Activated CD8-positive, alpha-beta memory T cell treated with anti-CD3 and anti-CD28 coated beads for 1 hour (primary cell): Measurements from ENCODE around the gene MYZAP.

Experiments used
- DNase-seq, 2 donors: peaks; one replicate each; pipeline ENCODE4 v3.0.0-alpha.2; 2020; ENCODE audit warnings: low read depth in 1 of 2; ENCODE audit errors: extremely low read depth in 1 of 2

The MYZAP gene

GRCh38 chr15:57692709-57693108, 101.0 kb downstream of the MYZAP start:
- DNase-seq, result no peak

GRCh38 chr15:57694279-57694678, 102.6 kb downstream of the MYZAP start:
- DNase-seq, result no peak

- DNase-seq, result no peak
Observed at GRCh38 chr15:57696146-57696545, 104.4 kb downstream of the MYZAP start.

- DNase-seq, result no peak
Observed at GRCh38 chr15:57697588-57697987, 105.9 kb downstream of the MYZAP start.

GRCh38 chr15:57698243-57698642, 106.5 kb downstream of the MYZAP start:
- no peak for DNase-seq

- no peak for DNase-seq
Observed at GRCh38 chr15:57698991-57699390, 107.3 kb downstream of the MYZAP start.

GRCh38 chr15:57703387-57703786, 111.7 kb downstream of the MYZAP start:
- no peak for DNase-seq

- no peak for DNase-seq
Observed at GRCh38 chr15:57704441-57704840, 112.7 kb downstream of the MYZAP start.

GRCh38 chr15:57705746-57706404, 114.2 kb downstream of the MYZAP start:
- no peak for DNase-seq

- peak; percentile 76 to 77 for DNase-seq
Observed at GRCh38 chr15:57706405-57707209, 114.9 kb downstream of the MYZAP start, which contains the start of gene POLR2M. Gene POLR2M (plus strand): TSS chr15:57706714. CDS start chr15:57706843, 129 bp downstream.

- DNase-seq, result no peak
Observed at GRCh38 chr15:57708047-57708446, 116.3 kb downstream of the MYZAP start.

GRCh38 chr15:57718309-57718708, 126.6 kb downstream of the MYZAP start:
- no peak for DNase-seq

GRCh38 chr15:57720867-57721266, 129.2 kb downstream of the MYZAP start:
- DNase-seq, result no peak

- DNase-seq, result no peak
Observed at GRCh38 chr15:57726411-57726810, 134.7 kb downstream of the MYZAP start.

- DNase-seq, result no peak
Observed at GRCh38 chr15:57727031-57727430, 135.3 kb downstream of the MYZAP start.

GRCh38 chr15:57728436-57728835, 136.7 kb downstream of the MYZAP start:
- no peak for DNase-seq

- DNase-seq, result no peak
Observed at GRCh38 chr15:57730876-57731275, 139.2 kb downstream of the MYZAP start.

- DNase-seq, result no peak
Observed at GRCh38 chr15:57731530-57732103, 139.9 kb downstream of the MYZAP start.

GRCh38 chr15:57732526-57733331, 141.0 kb downstream of the MYZAP start:
- peak in 1 of 2 donors; percentile 8 for DNase-seq

GRCh38 chr15:57734860-57735259, 143.2 kb downstream of the MYZAP start:
- no peak for DNase-seq
